ENCODE measurements around the gene CSAD. TPM values are rescaled to one million over a fixed set of nuclear protein-coding genes. Genes with fewer than 3 reads are reported as not detected.

CSAD gene
- total RNA-seq, 1 experiment from 2014 or later: 11.5 TPM

GRCh38 chr12:53219292-53219955, 38.7 kb upstream of the CSAD start:
- TF ChIP-seq NFE2L1 (CRISPR knock-in tag; IDR thresholded peaks at IDR 0.05) (no peak), MXD4 (CRISPR knock-in tag; IDR thresholded peaks at IDR 0.05; ENCODE audit: borderline replicate concordance) (no peak), JUN (CRISPR knock-in tag; IDR thresholded peaks at IDR 0.05) (no peak), ZNF219 (CRISPR knock-in tag; IDR thresholded peaks at IDR 0.05; ENCODE audit: borderline replicate concordance) (no peak), PRRX2 (CRISPR knock-in tag; IDR thresholded peaks at IDR 0.05) (no peak), MYBL2 (CRISPR knock-in tag; IDR thresholded peaks at IDR 0.05) (no peak), IRF2 (CRISPR knock-in tag; IDR thresholded peaks at IDR 0.05; ENCODE audit: borderline replicate concordance, low read depth) (no peak), CREM (CRISPR knock-in tag; IDR thresholded peaks at IDR 0.05) (no peak), IRF1 (CRISPR knock-in tag; IDR thresholded peaks at IDR 0.05) (no peak), RELA (CRISPR knock-in tag; IDR thresholded peaks at IDR 0.05; ENCODE audit: borderline replicate concordance) (no peak), ARID4B (CRISPR knock-in tag; IDR thresholded peaks at IDR 0.05; ENCODE audit: borderline replicate concordance) (no peak)
- TF ChIP-seq, protein P1, sequence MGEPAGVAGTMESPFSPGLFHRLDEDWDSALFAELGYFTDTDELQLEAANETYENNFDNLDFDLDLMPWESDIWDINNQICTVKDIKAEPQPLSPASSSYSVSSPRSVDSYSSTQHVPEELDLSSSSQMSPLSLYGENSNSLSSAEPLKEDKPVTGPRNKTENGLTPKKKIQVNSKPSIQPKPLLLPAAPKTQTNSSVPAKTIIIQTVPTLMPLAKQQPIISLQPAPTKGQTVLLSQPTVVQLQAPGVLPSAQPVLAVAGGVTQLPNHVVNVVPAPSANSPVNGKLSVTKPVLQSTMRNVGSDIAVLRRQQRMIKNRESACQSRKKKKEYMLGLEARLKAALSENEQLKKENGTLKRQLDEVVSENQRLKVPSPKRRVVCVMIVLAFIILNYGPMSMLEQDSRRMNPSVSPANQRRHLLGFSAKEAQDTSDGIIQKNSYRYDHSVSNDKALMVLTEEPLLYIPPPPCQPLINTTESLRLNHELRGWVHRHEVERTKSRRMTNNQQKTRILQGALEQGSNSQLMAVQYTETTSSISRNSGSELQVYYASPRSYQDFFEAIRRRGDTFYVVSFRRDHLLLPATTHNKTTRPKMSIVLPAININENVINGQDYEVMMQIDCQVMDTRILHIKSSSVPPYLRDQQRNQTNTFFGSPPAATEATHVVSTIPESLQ (CRISPR knock-in tag; IDR thresholded peaks at IDR 0.05): no peak
- TF ChIP-seq, protein P2, sequence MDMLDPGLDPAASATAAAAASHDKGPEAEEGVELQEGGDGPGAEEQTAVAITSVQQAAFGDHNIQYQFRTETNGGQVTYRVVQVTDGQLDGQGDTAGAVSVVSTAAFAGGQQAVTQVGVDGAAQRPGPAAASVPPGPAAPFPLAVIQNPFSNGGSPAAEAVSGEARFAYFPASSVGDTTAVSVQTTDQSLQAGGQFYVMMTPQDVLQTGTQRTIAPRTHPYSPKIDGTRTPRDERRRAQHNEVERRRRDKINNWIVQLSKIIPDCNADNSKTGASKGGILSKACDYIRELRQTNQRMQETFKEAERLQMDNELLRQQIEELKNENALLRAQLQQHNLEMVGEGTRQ (CRISPR knock-in tag; IDR thresholded peaks at IDR 0.05): no peak
- ChIA-PET CTCF (interaction anchor here (0.7 to 12.2 kb wide), 14 partner anchors 7 to 202 kb away, joined by 3 to 333 read pairs (median 9); partner anchors contain the start of genes ESPL1 and SP1), POLR2A (interaction anchor here (0.9 to 1.3 kb wide), 3 partner anchors 12 to 32 kb away, joined by 6 read pairs; a partner anchor contains a TSS)
- H3K27ac Mint-ChIP-seq: peak overlapping the region; percentile 28; the same call in 1 of the 2 replicates
- peak overlapping the region; percentile 90 for H3K4me3 Mint-ChIP-seq
- ATAC-seq (no peak), DNase-seq (ENCODE audit: low spot score) (no peak)
- peaks cover 2% of the 10 kb centered on the region; the same call in 1 of the 2 replicates for H3K36me3 Mint-ChIP-seq
- H3K9me3 Mint-ChIP-seq: no peaks in the 10 kb centered on the region
- H3K27me3 Mint-ChIP-seq (ENCODE audit: low read depth): peaks cover 7% of the 10 kb centered on the region; the same call in 1 of the 2 replicates
- peaks cover 75% of the 10 kb centered on the region for H3K4me1 Mint-ChIP-seq

DNA sequence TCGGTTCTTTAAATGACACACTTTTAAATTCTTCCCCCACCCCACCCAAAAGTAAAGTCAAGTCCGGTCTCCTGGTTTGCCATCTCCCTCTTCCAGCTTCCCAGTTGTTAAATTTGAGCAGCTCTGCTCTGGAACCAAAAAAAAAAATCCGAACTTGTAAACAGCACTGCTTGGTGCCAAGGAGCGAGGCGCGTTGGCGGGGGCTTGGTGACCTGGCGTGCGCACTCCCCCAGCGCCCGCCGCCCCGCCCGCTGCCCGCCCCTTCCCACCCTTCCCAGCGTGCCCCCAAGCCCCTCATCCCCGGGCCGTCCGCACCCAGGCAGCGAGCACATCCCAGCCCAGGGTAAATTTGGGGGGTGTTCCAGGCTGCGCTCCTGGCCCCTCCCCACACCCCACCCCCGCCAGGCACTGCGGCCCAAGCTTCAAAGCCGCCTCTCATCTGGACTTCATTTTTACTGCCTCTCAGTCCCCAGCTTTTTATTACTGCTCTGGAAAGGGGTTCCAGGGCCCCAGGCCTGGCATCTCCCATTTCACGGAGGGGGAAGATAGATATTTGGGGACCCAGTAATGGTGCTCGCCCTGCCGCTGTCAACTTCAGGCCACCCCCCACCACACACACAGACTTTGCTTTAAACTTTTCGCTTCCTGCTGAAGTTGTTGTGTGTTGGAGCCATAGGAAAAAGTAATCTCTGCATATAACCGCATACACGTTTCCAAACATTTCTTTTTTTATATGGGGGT, 38.0 kb upstream of the CSAD start:
- peaks cover 7% of the 10 kb centered on the region; the same call in 1 of the 2 replicates for H3K27me3 Mint-ChIP-seq (ENCODE audit: low read depth)

More for the DNA sequence above, 38.0 kb upstream of the CSAD start:
- H3K4me1 Mint-ChIP-seq: peaks cover 75% of the 10 kb centered on the region
- ATAC-seq (no peak), DNase-seq (ENCODE audit: low spot score) (no peak)
- peak overlapping the region; percentile 52 for H3K27ac Mint-ChIP-seq
- CTCF ChIA-PET: interaction anchor here (0.6 to 12.2 kb wide), 13 partner anchors 15 to 171 kb away, joined by 3 to 333 read pairs (median 13); partner anchors contain the start of genes AAAS, ESPL1 and SPRYD3
- H3K4me3 Mint-ChIP-seq: peak overlapping the region; percentile 90
- TF ChIP-seq, protein P3, sequence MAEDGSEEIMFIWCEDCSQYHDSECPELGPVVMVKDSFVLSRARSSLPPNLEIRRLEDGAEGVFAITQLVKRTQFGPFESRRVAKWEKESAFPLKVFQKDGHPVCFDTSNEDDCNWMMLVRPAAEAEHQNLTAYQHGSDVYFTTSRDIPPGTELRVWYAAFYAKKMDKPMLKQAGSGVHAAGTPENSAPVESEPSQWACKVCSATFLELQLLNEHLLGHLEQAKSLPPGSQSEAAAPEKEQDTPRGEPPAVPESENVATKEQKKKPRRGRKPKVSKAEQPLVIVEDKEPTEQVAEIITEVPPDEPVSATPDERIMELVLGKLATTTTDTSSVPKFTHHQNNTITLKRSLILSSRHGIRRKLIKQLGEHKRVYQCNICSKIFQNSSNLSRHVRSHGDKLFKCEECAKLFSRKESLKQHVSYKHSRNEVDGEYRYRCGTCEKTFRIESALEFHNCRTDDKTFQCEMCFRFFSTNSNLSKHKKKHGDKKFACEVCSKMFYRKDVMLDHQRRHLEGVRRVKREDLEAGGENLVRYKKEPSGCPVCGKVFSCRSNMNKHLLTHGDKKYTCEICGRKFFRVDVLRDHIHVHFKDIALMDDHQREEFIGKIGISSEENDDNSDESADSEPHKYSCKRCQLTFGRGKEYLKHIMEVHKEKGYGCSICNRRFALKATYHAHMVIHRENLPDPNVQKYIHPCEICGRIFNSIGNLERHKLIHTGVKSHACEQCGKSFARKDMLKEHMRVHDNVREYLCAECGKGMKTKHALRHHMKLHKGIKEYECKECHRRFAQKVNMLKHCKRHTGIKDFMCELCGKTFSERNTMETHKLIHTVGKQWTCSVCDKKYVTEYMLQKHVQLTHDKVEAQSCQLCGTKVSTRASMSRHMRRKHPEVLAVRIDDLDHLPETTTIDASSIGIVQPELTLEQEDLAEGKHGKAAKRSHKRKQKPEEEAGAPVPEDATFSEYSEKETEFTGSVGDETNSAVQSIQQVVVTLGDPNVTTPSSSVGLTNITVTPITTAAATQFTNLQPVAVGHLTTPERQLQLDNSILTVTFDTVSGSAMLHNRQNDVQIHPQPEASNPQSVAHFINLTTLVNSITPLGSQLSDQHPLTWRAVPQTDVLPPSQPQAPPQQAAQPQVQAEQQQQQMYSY (CRISPR knock-in tag; IDR thresholded peaks at IDR 0.05): peak; percentile 63; the same call in 1 of the 2 replicates
- TF ChIP-seq HMGA2 (CRISPR knock-in tag; IDR thresholded peaks at IDR 0.05): no peak
- no peak for TF ChIP-seq USF1 (CRISPR knock-in tag; IDR thresholded peaks at IDR 0.05)
- no peak for TF ChIP-seq FOXJ3 (CRISPR knock-in tag; IDR thresholded peaks at IDR 0.05; ENCODE audit: borderline replicate concordance)
- POLR2A ChIA-PET: interaction anchor here (0.7 to 1.0 kb wide), 2 partner anchors 28 to 33 kb away, joined by 3 to 4 read pairs; a partner anchor contains a TSS
- H3K36me3 Mint-ChIP-seq: peaks cover 6% of the 10 kb centered on the region; the same call in 1 of the 2 replicates
- H3K9me3 Mint-ChIP-seq: no peaks in the 10 kb centered on the region

Data from WTC11 (cell line).